WI38 (cell line): ENCODE data around the gene GNGT1.

Experiments used
- H3K4me3 ChIP-seq: 2 replicates; pipeline ENCODE4 v1.5.1; 2011; ENCODE audit warnings: low read depth, mild to moderate bottlenecking, control low read depth, low read length
- TF ChIP-seq, protein P1 (sequence below): IDR thresholded peaks from 2 replicates; pipeline ENCODE4 v1.5.1; 2012; ENCODE audit warnings: low read depth, mild to moderate bottlenecking, control low read depth, low read length

Gene GNGT1

DNA sequence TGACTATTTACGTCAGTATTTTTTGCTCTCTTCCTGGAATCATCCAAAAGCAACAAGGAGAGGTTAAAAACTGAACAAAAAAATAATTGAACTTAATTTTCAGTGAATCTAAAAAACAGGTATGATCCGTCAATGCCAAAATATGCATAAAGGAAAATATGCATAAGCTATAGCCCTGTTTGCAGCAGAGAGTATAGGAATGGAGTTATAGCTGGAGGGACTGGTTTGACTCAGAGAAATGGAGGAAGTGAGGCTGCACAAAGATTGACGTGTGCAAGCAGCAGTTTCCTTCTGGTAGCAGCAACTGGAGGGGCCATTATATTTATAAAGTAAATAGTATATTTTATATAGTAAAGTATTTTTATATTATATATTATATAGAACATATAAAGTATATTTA, 52.3 kb downstream of the GNGT1 start:
- H3K4me3 ChIP-seq: no peak overlapping the region
- TF ChIP-seq, protein P1, sequence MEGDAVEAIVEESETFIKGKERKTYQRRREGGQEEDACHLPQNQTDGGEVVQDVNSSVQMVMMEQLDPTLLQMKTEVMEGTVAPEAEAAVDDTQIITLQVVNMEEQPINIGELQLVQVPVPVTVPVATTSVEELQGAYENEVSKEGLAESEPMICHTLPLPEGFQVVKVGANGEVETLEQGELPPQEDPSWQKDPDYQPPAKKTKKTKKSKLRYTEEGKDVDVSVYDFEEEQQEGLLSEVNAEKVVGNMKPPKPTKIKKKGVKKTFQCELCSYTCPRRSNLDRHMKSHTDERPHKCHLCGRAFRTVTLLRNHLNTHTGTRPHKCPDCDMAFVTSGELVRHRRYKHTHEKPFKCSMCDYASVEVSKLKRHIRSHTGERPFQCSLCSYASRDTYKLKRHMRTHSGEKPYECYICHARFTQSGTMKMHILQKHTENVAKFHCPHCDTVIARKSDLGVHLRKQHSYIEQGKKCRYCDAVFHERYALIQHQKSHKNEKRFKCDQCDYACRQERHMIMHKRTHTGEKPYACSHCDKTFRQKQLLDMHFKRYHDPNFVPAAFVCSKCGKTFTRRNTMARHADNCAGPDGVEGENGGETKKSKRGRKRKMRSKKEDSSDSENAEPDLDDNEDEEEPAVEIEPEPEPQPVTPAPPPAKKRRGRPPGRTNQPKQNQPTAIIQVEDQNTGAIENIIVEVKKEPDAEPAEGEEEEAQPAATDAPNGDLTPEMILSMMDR: no peak
